NAMALWA (cell line): Measurements from ENCODE around the gene ARHGAP4.

Experiments used
- DNase-seq: peaks from one replicate; pipeline ENCODE4 v3.0.0-alpha.2; 2015; ENCODE audit warnings: low spot score

ARHGAP4 gene

DNA sequence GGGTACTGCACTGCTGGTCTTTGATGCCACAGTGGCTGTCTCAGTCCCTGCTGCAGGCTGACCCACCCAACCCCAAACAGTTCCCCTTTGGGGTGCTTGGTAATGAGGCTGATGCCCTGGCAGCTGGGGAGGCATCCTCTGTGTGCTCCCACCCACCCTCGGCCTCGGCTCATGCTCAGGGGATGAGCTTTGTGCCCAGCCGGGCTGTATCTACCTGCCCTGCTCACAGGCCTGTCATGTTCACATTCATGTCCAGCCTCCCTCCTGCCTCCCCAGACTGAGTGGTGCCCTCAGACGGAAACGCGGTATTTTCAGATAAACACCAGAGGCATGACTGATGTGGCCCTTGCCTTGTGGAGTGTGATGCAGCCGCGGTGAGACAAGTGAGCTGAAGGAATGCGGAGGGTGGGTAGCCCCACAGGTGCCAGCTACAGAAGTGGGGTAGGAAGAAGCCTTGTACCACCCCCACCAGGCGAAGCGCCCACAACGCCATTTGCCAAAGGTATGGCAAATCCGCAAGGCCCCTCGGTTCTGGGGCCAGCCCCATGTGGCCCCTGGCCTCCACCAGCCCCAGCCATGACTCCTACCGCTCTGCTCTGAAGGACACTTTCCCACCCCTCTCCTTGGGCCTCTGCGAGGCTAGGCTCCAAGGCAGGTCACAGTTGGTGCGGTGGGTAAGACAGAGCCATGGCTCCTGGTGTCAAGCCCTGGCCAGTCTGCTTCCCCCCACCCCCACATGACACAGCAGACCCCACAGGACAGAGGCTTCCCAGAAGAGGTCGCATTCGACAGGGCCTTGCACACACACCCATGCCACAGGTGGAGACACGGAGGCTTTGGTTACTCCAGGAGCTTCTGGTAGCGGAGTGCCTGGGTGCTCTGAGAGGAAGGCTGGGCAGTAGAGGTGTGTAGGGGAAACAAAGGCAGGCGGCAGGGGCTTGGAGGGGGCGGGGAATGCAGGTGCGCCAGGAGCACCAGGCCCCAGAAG, 20.2 kb upstream of the ARHGAP4 start:
- no peak for DNase-seq

GRCh38 chrX:153944800-153945150, 18.7 kb upstream of the ARHGAP4 start:
- no peak for DNase-seq

GRCh38 chrX:153944140-153944799, 18.2 kb upstream of the ARHGAP4 start, which contains the start of gene RENBP:
Gene RENBP (minus strand): TSS chrX:153944643. CDS start chrX:153944610, 33 bp downstream.
- DNase-seq: peak; percentile 27

GRCh38 chrX:153941336-153942252, 15.5 kb upstream of the ARHGAP4 start:
- DNase-seq: no peak

DNA sequence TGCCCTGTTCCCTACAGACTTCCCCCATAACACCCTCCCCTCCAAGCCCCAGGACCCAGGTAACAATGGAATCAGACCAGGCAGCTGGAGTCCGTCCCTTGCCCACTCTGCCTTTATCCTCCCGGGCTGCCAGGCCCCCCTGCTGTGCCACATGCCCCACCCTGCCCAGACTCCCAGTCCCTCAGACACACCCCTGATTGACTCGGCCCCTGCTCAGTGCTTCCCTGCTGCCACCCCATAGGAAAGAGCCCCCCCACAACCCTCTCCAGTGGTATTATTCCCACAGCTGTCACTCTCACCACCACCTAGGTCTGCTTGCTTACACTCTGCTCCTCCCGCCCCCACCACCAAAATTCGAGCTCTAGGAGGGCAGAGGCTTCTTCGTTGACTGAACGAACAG, 13.5 kb upstream of the ARHGAP4 start:
- no peak for DNase-seq

- no peak for DNase-seq
Measured at GRCh38 chrX:153938226-153938786, 12.2 kb upstream of the ARHGAP4 start.

DNA sequence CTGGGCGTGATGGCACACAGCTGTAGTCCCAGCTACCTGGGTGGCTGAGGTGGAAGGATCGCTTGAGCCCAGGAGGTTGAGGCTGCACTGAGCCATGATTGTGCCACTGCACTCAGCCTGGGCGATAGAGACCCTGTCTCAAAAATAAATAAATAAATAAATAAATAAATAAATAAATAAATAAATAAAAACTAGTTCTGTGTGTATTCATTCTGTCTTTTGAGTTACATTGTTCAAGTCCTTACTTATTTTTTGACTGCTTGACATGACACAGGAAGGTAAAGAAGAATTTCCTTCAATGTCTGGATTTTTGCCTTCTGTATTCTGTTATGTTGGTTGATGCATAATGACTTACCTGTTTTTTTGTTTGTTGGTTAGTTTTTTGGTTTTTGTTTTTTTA, 11.0 kb upstream of the ARHGAP4 start:
- no peak for DNase-seq

DNA sequence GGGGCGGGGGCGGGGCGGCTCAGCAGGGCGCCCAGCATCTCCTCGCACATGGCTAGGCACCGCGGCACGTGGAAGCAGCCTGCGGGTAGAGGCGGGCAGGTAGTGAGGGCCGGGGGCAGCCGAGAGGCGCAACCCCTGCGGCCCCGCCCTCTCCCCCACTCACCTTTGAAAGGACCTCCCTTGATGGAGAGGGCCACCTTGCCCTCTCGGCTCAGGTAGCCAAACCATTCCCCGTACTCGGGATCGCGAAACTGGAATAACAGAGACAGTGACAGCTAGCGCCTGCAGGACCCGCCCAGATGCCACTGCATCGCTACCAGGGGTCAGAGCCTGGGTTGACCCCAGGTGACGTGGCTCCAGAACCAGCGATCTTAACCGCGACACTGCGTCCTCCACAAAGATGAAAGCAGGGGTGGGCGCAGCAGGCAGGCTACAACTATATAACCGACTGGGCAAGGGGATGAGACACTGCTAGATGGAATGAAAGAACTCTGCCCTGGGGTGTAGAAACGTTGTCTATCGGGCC, 9.3 kb upstream of the ARHGAP4 start:
- no peak for DNase-seq

- DNase-seq: peak; percentile 60
Measured at GRCh38 chrX:153934762-153935325, 8.8 kb upstream of the ARHGAP4 start, which contains the start of gene NAA10. Gene NAA10 (minus strand): TSS chrX:153935037. CDS start chrX:153934904, 133 bp downstream.

DNA sequence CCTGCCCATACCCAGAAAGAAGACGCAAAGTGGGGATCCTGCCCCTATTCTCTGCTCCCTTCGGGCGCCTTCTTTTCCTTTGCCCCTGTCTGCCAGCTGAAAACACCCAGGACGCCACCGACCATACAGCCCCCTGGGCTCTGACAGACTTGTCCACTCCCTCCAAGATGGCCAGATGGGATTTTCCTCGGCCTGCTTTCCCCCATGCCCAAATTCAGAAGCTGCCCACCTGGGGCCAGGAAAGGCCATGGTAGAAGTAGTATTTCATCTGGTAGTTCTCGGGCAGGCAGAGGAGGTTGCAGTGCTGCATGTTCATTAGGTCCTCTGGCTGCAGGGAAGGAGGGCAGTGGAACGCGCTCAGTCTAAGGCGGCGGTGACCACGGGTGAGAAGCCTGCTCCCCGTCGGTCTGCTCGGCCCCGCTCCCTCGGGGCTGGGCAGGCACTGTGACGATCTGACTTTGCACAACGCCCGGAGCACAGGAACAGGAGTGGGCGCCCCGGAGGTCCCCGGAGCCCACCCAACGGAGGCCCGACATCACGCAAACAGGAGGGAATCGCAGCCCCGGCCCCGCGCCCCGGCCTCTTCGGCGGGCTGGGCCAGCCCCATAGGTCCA, 8.2 kb upstream of the ARHGAP4 start:
- DNase-seq: no peak

GRCh38 chrX:153933748-153934147, 7.7 kb upstream of the ARHGAP4 start:
- no peak for DNase-seq

DNA sequence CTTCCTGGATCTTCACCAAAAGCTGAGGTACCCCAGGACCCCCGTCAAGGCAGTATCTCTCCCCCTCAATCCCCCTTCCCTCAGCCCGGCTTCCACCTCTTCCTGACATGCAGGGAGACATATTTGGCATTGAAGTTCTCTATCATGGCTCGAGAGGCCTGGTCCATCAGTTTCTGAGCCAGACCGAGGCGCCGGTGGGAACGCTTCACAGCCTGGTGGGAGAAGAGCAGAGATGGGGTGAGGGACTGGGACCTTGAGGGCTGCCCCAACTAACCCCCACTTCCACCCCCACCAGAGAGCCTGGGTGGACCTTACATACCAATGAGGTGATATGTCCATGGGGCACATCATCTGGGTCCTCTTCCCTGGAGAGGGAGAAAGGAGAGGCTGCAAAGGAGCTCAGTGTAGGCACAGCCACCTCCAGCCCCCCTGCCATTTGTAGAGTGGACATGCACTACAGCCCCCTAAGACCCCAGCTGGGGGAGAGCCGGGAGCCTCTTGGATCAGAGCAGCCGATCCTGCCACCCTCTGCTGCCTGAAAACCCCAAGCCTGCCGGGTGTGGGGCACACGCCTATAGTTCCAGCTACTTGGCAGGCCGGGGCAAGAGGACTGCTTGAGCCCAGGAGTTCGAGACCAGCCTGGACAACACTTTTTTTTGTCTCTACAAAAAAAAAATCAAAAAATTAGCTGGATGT, 6.3 kb upstream of the ARHGAP4 start:
- DNase-seq: no peak

GRCh38 chrX:153931748-153932147, 5.7 kb upstream of the ARHGAP4 start:
- DNase-seq: no peak

- no peak for DNase-seq
Measured at GRCh38 chrX:153931151-153931550, 5.1 kb upstream of the ARHGAP4 start.

GRCh38 chrX:153930011-153930910, 4.2 kb upstream of the ARHGAP4 start:
- no peak for DNase-seq

GRCh38 chrX:153929576-153929975, 3.5 kb upstream of the ARHGAP4 start:
- DNase-seq: no peak

- DNase-seq: peak; percentile 23
Measured at GRCh38 chrX:153928846-153929245, 2.8 kb upstream of the ARHGAP4 start.

DNA sequence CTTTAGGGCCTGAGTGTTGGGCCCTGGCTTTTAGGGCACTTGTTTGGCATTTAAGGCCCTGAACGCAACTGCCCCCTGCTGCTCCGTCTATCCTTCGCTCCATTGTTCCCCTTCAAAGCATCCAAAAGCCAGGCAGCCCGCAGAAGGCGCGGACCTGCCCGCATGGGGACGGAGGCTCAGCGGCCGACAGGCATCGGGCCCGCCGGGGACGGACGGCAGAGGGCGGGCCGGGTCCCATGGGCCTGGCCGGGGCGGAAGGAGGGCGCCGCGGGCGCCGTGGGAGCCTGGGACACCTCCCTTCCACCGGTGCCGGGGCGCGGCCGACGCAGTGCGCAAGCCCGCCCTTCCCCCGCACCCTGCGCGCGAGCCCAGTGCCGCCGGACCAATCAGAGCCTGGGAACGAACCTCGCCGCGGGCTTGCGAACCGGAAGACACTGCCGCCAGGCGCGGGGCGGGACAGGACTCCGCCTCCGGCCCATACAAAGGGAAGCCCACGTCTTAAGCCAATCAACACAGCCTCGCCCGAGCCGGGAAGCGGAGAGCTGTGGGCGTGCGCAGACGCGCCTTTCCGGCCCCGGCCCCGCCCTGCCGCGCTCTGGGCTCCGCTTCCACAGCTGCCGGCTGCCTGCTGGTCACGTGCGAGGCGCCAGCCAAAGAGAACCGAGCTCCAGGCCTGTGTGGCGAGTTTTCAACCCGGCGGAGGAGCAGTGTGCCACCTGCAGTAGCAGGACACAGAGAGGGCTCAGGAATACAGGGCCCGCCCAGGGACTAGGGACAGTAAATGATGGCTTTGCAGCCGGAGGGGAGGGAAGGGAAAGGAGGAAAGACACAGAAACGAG, 2.1 kb upstream of the ARHGAP4 start:
- peak; percentile 94 for DNase-seq
